ENCODE measurements around the gene SEMA4F.

SEMA4F gene

DNA sequence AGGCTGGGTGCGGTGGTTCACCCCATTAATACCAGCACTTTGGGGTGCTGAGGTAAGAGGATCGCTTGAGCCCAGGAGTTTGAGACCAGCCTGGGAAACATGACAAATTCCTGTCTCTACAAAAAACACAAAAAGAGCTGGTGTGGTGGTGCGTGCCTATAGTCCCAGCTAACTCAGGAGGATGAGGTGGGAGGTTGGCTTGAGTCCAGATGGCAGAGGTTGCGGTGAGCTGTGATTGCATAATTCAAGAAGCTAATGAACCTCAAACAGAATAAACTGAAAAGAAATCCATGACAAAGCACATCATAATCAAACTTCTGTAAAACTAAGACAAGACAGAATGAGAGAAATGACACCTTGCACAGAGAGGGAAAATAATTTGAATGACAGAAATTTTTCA lies 54.8 kb downstream of the SEMA4F start:
- TF ChIP-seq, protein P1, sequence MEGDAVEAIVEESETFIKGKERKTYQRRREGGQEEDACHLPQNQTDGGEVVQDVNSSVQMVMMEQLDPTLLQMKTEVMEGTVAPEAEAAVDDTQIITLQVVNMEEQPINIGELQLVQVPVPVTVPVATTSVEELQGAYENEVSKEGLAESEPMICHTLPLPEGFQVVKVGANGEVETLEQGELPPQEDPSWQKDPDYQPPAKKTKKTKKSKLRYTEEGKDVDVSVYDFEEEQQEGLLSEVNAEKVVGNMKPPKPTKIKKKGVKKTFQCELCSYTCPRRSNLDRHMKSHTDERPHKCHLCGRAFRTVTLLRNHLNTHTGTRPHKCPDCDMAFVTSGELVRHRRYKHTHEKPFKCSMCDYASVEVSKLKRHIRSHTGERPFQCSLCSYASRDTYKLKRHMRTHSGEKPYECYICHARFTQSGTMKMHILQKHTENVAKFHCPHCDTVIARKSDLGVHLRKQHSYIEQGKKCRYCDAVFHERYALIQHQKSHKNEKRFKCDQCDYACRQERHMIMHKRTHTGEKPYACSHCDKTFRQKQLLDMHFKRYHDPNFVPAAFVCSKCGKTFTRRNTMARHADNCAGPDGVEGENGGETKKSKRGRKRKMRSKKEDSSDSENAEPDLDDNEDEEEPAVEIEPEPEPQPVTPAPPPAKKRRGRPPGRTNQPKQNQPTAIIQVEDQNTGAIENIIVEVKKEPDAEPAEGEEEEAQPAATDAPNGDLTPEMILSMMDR (IDR thresholded peaks at IDR 0.05; ENCODE audit: insufficient read depth, low read length, poor library complexity, severe bottlenecking) = no peak
- no peak for TF ChIP-seq EZH2phosphoT487 (conservative IDR thresholded peaks at IDR 0.05; ENCODE audit: low read length)
- Histone ChIP-seq H3K9me2 (replicated peaks; ENCODE audit: insufficient read depth, low read length) (no peaks in the 10 kb centered on the region), H4K20me1 (ENCODE audit: low read depth, low read length) (no peaks in the 10 kb centered on the region; the same call in 1 of the 2 replicates), H3K4me2 (ENCODE audit: low read depth, low read length, poor library complexity, severe bottlenecking) (no peak overlapping the region), H3K79me2 (ENCODE audit: insufficient read depth, low read length) (no peaks in the 10 kb centered on the region), H3K9ac (ENCODE audit: low read length) (no peak overlapping the region), H3K27ac (ENCODE audit: low read depth, low read length) (no peak overlapping the region), H3F3A (ENCODE audit: insufficient read depth) (no peaks in the 10 kb centered on the region), H3K27me3 (ENCODE audit: low read length) (no peaks in the 10 kb centered on the region; the same call in 1 of the 2 replicates), H3K4me3 (ENCODE audit: insufficient read depth, low read length, poor library complexity, severe bottlenecking) (no peak overlapping the region), H3K36me3 (ENCODE audit: low read length) (no peaks in the 10 kb centered on the region), H2AFZ (ENCODE audit: low read depth, low read length, severe bottlenecking) (no peak overlapping the region), H3K9me3 (ENCODE audit: insufficient read depth, low read length) (no peaks in the 10 kb centered on the region)

DNA sequence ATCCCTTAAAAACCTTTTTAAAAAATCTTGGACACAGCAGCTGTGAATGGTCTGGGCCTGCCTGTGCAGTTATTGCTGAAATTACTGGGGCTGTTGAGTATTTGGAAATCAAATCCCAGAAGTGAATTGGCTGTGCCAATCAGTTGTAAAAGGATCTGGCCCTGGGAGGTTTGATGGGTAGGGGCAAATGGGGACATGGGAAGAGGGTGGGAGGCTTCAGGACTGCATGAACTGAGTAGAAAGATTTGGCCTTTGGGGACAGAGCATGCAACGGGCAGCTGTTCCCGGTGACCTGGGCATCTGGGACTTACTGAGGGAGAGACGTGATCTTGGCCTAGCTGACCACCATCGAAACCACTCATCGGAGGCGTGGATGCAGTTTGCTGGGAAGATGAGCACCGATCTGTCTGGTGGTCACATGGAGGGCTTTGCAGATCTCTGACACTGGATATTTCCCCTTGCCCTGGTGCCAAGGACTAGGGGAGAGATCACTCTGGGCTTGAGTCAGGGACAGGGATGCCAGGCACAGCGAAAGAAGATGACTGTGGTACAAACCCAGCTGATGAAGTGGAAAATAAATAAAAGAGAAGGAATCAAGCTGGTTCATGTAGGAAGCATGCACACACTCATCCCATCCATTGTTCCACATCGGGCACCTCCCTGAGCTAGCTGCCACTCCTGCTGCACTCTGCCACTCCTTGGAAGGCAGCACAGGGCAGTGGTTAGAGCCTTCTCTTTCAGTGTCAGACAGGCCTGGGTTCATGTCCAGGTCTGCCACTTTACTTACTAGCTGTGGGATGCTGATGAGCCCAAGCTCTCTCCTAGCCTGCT lies 58.4 kb downstream of the SEMA4F start:
- H3K4me3 ChIP-seq (ENCODE audit: insufficient read depth, low read length, poor library complexity, severe bottlenecking) = no peak overlapping the region
- no peaks in the 10 kb centered on the region for H3K9me2 ChIP-seq (replicated peaks; ENCODE audit: insufficient read depth, low read length)
- no peaks in the 10 kb centered on the region for H3K36me3 ChIP-seq (ENCODE audit: low read length)
- H3F3A ChIP-seq (ENCODE audit: insufficient read depth) = no peaks in the 10 kb centered on the region
- TF ChIP-seq, protein P1 (IDR thresholded peaks at IDR 0.05; ENCODE audit: insufficient read depth, low read length, poor library complexity, severe bottlenecking) = no peak
- TF ChIP-seq EZH2phosphoT487 (conservative IDR thresholded peaks at IDR 0.05; ENCODE audit: low read length) = no peak
- H3K9me3 ChIP-seq (ENCODE audit: insufficient read depth, low read length) = no peaks in the 10 kb centered on the region
- H3K27me3 ChIP-seq (ENCODE audit: low read length) = no peaks in the 10 kb centered on the region; the same call in 1 of the 2 replicates
- no peaks in the 10 kb centered on the region for H3K79me2 ChIP-seq (ENCODE audit: insufficient read depth, low read length)
- no peak overlapping the region for H2AFZ ChIP-seq (ENCODE audit: low read depth, low read length, severe bottlenecking)
- H3K27ac ChIP-seq (ENCODE audit: low read depth, low read length) = no peak overlapping the region
- H3K4me2 ChIP-seq (ENCODE audit: low read depth, low read length, poor library complexity, severe bottlenecking) = no peak overlapping the region
- no peak overlapping the region for H3K9ac ChIP-seq (ENCODE audit: low read length)
- no peaks in the 10 kb centered on the region for H4K20me1 ChIP-seq (ENCODE audit: low read depth, low read length)

DNA sequence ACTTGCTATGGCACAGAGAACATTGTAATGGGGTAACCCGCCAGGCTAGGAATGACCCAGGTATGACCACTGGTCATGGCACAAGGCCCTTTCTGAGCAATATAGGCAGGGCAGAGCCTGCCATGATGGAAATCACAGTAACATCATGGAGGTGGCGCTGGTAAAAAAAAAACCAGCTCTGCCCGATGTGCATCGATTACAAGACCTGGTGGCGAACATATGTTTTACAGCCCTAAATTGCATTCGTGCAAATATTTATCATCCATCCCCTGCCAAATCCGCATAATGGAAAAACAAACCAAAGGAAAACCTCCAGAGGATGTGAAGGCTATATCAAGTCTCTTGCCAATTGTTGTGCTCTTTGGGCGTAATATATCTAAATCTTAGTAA lies 60.6 kb downstream of the SEMA4F start:
- peak overlapping the region; percentile 75 for H3K4me2 ChIP-seq (ENCODE audit: low read depth, low read length, poor library complexity, severe bottlenecking)
- no peaks in the 10 kb centered on the region for H3F3A ChIP-seq (ENCODE audit: insufficient read depth)
- H3K9me3 ChIP-seq (ENCODE audit: insufficient read depth, low read length) = no peaks in the 10 kb centered on the region
- H3K9me2 ChIP-seq (replicated peaks; ENCODE audit: insufficient read depth, low read length) = no peaks in the 10 kb centered on the region
- no peak overlapping the region for H3K4me3 ChIP-seq (ENCODE audit: insufficient read depth, low read length, poor library complexity, severe bottlenecking)
- H3K9ac ChIP-seq (ENCODE audit: low read length) = no peak overlapping the region
- H2AFZ ChIP-seq (ENCODE audit: low read depth, low read length, severe bottlenecking) = no peak overlapping the region
- no peaks in the 10 kb centered on the region for H3K79me2 ChIP-seq (ENCODE audit: insufficient read depth, low read length)
- H3K27ac ChIP-seq (ENCODE audit: low read depth, low read length) = no peak overlapping the region
- no peak for TF ChIP-seq EZH2phosphoT487 (conservative IDR thresholded peaks at IDR 0.05; ENCODE audit: low read length)
- TF ChIP-seq, protein P1 (IDR thresholded peaks at IDR 0.05; ENCODE audit: insufficient read depth, low read length, poor library complexity, severe bottlenecking) = no peak
- H3K36me3 ChIP-seq (ENCODE audit: low read length) = no peaks in the 10 kb centered on the region
- no peaks in the 10 kb centered on the region for H3K27me3 ChIP-seq (ENCODE audit: low read length)
- H4K20me1 ChIP-seq (ENCODE audit: low read depth, low read length) = no peaks in the 10 kb centered on the region
